Astrocyte of the hippocampus (primary cell): ENCODE results near the gene RHOB.

Experiments
- DNase-seq: peaks from one replicate; pipeline ENCODE4 v3.0.0; 2011; ENCODE audit warnings: low read depth, low spot score

Gene RHOB

DNA sequence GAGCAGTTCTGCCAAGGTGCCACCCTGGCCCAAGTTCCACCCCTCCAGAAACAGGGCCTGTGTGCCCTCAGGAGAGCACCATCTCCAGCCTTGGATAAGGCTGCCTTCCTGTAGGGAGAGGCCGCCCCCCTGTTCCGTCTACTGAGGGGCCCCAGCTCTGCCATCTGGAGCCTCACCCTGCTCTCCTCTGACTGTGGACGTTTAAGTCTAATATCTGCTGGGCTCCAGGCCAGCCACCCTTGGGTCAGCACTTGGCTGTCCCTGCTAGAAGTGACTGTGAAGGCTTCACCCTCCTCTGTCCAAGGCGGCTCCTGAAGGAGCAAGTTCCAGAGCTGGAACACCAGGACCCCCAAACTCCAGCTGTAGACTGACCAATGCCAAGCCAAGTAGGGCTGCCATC lies 26.3 kb downstream of the RHOB start:
- DNase-seq, result no peak

DNA sequence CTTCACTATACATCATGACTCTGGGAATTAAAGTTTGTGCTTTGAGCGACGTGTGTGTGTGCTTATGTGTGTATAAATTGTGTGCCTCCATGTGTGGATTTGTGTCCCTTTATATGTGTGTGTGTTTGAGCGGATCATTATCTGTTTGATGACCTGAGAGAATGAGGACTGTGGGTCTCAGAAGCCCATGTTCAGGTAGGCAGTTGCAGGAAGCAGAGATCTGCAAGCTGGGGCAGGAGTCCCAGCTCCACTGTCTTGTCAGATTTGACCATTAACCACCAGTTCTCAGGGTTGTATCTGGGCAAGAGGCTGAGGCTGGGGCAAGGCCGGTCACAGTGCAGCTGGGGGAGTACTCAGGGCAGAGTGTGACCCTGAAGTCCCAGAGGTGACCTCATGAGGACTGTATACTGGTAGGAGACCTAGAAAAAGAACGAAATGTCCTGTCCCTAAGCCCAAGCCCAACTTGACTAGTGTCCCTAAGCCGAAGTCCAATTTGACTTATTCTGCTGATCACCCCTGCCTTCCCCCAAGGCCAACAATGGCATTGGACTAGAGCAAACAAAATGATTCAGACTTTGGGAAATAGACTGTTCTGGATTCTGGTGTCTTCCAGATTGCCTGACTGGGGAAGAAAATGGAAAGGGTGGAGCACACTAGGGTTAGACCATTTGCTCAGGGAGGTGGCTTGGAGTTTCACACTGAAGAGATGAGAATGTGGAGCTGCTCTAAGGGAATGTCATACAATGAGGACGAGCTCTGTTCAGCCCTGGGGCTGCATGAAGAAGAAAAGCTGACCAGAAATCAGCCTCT lies 28.1 kb downstream of the RHOB start:
- no peak for DNase-seq

DNA sequence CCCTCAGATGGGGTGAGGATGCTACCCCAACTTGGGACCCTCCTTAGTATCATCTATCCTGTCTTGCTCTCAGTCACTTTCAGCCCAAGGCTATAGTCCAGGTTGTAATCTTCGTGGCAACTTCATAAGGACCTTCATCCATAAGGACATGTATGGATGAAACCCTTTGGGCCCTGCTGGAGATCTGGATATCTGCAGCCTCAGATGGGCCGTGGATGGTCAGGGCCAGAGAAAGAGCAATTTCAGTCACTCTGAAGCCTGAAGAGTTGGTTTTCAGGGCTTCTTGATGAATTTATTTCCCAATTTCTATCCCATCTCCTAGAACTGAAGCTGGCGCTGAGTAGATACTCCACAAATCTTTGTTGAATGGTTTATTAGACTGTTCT lies 28.7 kb downstream of the RHOB start:
- no peak for DNase-seq

DNA sequence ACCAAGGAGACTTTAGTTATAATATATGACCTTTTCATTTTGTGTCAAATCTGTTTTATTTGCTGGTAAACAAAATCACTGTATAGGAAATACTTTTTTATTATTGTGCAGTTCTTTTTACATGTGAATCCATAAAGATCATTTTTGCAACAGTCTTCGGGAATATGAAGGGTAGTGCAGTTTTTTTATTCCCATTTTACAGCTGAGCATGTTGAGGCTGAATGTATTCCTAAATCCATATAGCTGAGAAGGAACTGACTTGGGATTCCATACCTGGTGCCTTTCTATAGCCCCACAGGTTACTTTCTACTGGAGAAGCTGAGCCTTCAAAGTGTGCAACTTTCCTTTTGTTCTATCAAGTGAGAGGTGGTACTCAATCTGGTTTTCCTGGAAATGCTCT lies 29.6 kb downstream of the RHOB start:
- no peak for DNase-seq

DNA sequence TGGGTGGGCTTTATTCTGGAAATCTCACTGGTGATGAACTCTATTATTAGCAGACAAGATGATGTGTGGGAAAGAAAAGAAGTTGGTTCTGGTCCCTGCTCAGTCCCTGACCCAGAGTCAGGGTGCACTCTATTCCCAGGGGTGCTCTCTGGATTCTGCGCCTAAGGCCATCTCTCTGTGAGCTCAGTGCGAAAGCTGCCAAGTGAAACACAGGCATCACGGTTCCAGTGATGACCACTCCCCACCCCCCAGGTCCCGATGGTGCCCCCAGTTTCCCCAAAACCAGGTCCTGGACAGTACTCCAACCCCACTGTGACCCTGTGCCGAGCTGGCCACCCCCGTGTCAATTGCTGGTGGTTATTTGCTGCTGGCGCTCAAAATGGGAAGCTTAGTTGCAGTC lies 30.1 kb downstream of the RHOB start:
- DNase-seq, result no peak

- no peak for DNase-seq
Measured at GRCh38 chr2:20478961-20479360, 32.1 kb downstream of the RHOB start.

DNA sequence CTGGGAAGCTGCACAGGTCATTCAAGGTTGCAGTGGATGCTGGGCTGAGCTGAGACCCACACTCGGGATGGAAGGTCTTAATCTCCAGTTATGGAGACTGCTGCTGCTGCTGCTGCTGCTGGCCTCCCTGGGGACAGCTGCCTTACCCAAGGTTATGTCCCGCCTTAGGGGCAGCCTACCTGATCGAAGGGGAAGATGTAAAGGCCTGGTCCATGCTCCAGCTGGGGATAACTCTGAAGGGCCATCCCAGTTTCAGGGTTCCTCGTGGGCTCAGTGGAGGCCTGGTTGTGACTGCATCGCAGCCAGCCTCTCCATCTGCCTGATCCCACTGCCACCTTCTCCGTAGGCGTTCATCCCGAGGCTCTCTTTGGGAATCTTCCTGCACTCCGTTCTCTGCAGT lies 33.0 kb downstream of the RHOB start:
- no peak for DNase-seq

DNA sequence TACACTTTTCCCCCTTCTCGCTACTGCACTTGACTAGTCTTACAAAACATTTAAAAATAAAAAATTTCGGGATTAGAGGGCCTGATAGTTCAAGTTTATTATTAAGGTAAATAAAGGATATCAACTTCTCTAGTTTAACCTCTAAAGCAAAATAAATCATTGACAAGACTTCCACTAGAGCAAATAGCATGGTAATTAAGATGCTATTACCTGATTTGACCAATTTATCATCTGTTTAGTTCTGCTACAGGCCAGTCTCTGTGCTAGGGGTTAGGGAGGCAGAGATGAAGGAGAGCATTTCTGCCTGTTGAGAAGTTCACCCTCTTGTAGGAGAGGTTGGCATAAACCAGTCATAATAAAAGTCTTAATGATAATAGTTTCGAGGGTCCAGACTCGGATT lies 34.0 kb downstream of the RHOB start:
- no peak for DNase-seq

DNA sequence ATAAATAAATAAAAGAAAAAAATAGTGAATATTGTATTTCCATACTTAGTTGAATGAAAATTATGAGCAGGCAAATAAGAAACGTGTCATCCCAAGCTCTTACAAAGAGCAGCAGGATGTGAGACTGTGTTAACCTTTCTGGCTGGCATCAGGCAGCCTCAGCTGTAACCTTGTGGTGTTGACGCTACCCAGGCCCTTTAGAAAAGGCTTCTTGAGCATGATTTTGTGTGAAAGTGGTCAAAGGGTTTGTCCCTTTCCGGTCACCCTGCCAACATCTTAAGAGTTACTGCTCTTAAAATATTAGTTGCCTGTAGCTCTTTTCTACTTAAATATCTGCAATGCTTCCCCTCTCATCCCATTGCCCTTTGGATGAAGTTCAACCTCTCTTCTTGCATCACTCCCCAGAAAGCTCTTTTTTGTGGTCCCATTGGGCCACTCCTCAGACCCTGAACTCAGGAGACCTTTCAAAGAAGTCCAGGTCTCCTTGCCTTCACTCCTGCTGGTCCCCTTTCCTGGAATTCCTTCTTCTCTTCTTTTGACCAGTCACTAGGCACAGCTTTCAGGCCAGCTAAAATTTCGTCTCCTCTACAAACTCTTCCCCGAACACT lies 35.0 kb downstream of the RHOB start:
- no peak for DNase-seq

DNA sequence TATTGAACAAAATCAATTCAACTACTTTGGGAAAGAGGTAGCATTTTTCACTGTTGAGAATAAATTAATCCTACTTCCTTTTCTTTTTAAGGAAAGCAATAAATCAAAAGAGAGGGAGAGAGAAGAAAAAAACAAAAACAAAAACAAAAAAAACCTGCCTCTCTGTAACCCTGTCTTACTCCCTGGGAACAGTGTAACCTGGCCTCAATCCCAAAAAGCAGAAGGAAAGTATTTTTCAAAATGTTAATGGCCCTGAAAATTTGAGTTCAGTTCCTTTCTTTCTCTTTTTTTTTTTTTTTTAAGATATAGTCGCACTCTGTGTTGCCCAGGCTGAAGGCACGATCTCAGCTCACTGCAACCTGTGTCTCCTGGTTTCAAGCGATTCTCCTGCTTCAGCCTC lies 35.9 kb downstream of the RHOB start:
- DNase-seq, result no peak

DNA sequence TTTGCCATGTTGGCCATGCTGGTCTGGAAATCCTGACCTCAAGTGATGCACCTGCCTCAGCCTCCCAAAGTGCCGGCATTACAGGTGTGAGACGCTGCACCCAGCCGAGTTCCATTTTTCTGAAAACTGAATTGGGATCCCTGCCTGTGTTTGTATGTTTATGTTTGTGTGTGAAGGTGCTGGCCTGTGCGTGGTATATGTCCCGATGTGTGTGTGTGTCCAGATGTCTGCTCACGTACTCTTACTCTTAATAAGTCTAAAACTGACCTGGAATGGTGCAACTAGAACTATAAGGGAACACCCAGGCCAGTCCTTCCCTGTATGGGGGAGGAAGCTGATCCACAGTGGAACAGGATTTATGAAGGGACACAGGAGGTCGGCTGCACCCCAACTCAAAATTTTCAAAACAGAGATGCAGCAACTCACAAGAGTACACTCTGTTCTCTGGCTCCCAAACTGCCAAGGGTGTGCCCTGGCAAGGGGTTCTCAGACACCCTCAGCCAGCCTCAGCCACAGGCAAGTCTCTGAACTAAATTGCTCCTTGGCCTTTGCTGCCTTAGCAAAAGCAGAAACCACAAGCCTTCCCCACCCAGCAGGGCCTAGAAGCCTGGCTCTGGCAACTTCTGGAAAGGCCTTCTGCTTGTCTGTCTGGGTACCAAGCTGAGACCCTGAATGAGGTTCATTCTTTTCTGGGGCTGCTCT lies 36.5 kb downstream of the RHOB start:
- no peak for DNase-seq

GRCh38 chr2:20484034-20484617 lies 37.3 kb downstream of the RHOB start:
- no peak for DNase-seq

- DNase-seq, result peak; percentile 38
Measured at GRCh38 chr2:20484810-20485611, 38.1 kb downstream of the RHOB start.

DNA sequence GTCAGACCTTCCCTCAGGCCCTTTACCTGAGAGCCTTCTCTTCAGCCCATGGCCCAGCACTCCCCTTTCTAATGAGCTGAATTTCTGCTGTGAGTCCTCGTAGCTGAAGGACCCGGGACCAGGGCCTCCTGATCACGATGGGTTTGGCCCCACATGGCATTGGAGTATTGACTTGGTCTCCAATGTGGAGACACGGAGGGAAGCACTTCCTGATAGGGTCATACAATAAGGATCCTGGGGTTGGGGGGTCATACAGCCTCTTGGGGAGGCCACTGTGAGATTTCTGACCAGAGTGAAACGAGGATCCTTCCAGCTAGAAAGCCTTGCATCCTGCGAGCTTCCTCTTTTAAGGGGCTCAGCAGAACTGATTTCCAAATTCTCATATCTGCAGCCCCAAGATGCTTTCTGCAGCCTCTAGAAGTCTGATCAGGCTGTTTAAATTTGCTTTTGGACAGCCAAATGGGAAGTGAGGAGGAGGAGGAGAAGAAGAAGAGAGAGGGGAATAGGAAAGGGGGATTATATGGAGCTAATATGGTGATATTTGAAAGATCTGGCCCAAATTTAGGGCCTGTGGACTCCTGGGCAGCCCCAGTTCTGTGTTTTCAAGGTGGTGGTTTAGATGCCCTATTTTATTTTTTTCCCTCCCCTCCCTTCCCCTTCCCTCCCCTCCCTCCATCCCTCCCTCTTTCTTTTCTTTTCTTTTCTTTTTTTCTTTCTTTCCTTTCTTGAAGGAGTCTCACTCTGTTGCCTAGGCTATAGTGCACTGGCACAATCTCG lies 38.9 kb downstream of the RHOB start:
- no peak for DNase-seq

DNA sequence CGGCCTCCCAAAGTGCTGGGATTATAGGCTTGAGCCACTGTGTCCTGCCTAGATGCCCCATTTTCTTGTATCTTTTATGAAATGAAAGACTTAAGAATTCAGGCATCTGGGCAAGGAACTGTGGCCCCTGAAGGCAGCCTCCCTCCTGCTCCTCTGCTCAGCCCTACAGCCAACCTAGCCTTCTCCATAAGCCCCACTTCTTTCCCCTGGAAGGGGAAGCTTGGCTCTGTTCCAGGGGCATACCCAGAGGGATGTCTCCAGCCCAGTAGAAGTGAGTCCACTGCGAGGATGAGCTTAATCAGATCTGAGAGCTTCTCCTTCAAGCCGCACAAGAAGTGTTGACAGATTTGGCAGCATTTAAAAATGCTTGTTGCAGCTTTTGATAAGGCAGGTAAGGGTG lies 39.7 kb downstream of the RHOB start:
- DNase-seq, result no peak

DNA sequence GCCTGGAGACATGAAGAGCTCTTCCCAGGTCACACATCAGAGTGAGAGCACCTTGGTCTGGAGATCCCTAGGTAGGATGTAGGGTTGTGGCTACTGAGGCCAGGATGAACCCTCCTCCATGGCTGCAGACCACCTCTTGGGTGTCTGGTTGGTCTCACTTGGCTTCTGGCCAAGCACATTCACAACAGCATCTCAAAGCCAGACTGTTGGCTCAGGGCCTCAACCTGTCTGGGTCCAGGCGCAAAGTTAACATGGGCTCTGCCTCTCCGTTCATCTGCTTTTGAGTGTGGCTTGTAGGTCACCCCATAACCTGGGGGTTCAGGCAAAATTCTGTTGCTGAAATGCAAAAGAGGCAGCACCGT lies 40.1 kb downstream of the RHOB start:
- no peak for DNase-seq

- peak; percentile 25 for DNase-seq
Measured at GRCh38 chr2:20487392-20488174, 40.7 kb downstream of the RHOB start.

- DNase-seq, result peak; percentile 67
Measured at GRCh38 chr2:20488201-20488641, 41.3 kb downstream of the RHOB start.

DNA sequence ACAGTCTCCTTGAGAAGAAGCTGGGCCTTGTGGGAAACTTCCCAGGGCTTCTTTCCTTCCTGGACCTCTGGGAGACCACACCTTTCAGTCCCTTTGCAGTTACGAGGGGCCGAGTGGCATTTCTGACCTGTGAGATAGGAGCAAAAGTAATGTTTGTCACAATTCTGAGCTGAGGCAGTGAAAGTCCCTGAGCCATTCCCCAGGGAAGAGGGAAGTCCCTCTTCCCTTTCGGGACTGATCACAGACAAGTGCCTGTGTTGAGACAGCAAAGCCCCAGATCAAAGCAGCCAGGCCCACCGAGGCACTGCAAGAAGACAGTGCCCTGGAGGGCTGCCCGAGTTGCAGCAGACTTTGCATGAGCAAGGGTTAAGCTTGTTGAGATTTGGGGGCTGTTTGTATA lies 41.9 kb downstream of the RHOB start:
- DNase-seq, result no peak
